Liver (tissue), 9 donors: Measurements from ENCODE around the gene RNU1-2. TPM values are rescaled to one million over a fixed set of nuclear protein-coding genes. Genes with fewer than 3 reads are reported as not detected.

Source experiments
- DNase-seq: peaks from one replicate; pipeline ENCODE4 v3.0.0-alpha.2; 2017; ENCODE audit warnings: low spot score
- H3K27ac ChIP-seq, 2 donors: one replicate each; pipeline ENCODE4 v1.7.0; 2013; ENCODE audit warnings: inconsistent platforms in 2 of 2, low read length in 2 of 2, control low read depth in 1 of 2, low read depth in 1 of 2, mild to moderate bottlenecking in 1 of 2
- H3K27me3 ChIP-seq, 4 donors: one replicate each; pipeline versions ENCODE4 v1.6.1 to v1.7.0; 2013; ENCODE audit warnings: low read length in 3 of 4, inconsistent platforms in 1 of 4, mild to moderate bottlenecking in 1 of 4, moderate library complexity in 1 of 4; ENCODE audit not compliant: control insufficient read depth in 4 of 4, insufficient read depth in 4 of 4
- H3K36me3 ChIP-seq, 4 donors: one replicate each; pipeline versions ENCODE4 v1.6.1 to v1.7.0; 2013; ENCODE audit warnings: low read length in 3 of 4, mild to moderate bottlenecking in 3 of 4, low read depth in 1 of 4, moderate library complexity in 1 of 4; ENCODE audit not compliant: control insufficient read depth in 4 of 4, insufficient read depth in 3 of 4
- H3K4me1 ChIP-seq, 4 donors: one replicate each; pipeline versions ENCODE4 v1.6.1 to v1.7.0; 2013; ENCODE audit warnings: low read length in 3 of 4, mild to moderate bottlenecking in 3 of 4, moderate library complexity in 1 of 4; ENCODE audit not compliant: control insufficient read depth in 4 of 4, insufficient read depth in 4 of 4
- H3K4me3 ChIP-seq, 3 donors: one replicate each; pipeline versions ENCODE4 v1.6.1 to v1.7.0; 2013; ENCODE audit warnings: low read length in 3 of 3, control low read depth in 1 of 3, low read depth in 1 of 3, mild to moderate bottlenecking in 1 of 3
- H3K9ac ChIP-seq, 2 donors: one replicate each; pipeline ENCODE4 v1.7.0; 2013; ENCODE audit warnings: low read length in 2 of 2, mild to moderate bottlenecking in 2 of 2, moderate library complexity in 2 of 2, control low read depth in 1 of 2, low read depth in 1 of 2
- H3K9me3 ChIP-seq, 4 donors: one replicate each; pipeline versions ENCODE4 v1.6.1 to v1.7.0; 2013; ENCODE audit warnings: low read length in 3 of 4; ENCODE audit not compliant: control insufficient read depth in 4 of 4
- ATF3 ChIP-seq: IDR thresholded peaks from 2 replicates; pipeline ENCODE4 v1.6.1; 2016; ENCODE audit warnings: antibody characterized with exemption
- CTCF ChIP-seq: fragments of 150-350 bp; IDR thresholded peaks from 2 replicates; pipeline ENCODE4 v1.5.1; 2017; ENCODE audit warnings: improper control_type of control experiment, low read depth, low read length; ENCODE audit not compliant: missing input control
- EGR1 ChIP-seq, 2 donors: IDR thresholded peaks; 2 replicates each; pipeline ENCODE4 v1.6.1; 2016 to 2018; ENCODE audit warnings: antibody characterized with exemption in 2 of 2, low read depth in 2 of 2
- GABPA ChIP-seq, 2 donors: IDR thresholded peaks in 1 of 2; conservative IDR thresholded peaks in 1 of 2; 2 replicates each; pipeline ENCODE4 v1.6.1; 2016; ENCODE audit warnings: antibody characterized with exemption in 2 of 2, mild to moderate bottlenecking in 1 of 2, moderate library complexity in 1 of 2
- HNF4A ChIP-seq, 2 donors: conservative IDR thresholded peaks; 2 replicates each; pipeline ENCODE4 v1.6.1; 2016; ENCODE audit warnings: antibody characterized with exemption in 2 of 2, mild to moderate bottlenecking in 2 of 2
- HNF4G ChIP-seq: IDR thresholded peaks from 2 replicates; pipeline ENCODE4 v1.6.1; 2016; ENCODE audit warnings: antibody characterized with exemption
- JUND ChIP-seq, 2 donors: IDR thresholded peaks; 2 replicates each; pipeline ENCODE4 v1.6.1; 2016; ENCODE audit warnings: antibody characterized with exemption in 2 of 2
- MAX ChIP-seq: IDR thresholded peaks from 2 replicates; pipeline ENCODE4 v1.6.1; 2016; ENCODE audit warnings: antibody characterized with exemption
- NR2F2 ChIP-seq: IDR thresholded peaks from 2 replicates; pipeline ENCODE4 v1.6.1; 2016; ENCODE audit warnings: antibody characterized with exemption
- RAD21 ChIP-seq, 2 donors: IDR thresholded peaks; 2 replicates each; pipeline ENCODE4 v1.6.1; 2016; ENCODE audit warnings: antibody characterized with exemption in 2 of 2, mild to moderate bottlenecking in 2 of 2
- REST ChIP-seq: IDR thresholded peaks from 2 replicates; pipeline ENCODE4 v1.6.1; 2016; ENCODE audit warnings: antibody characterized with exemption, mild to moderate bottlenecking
- RXRA ChIP-seq, 2 donors: IDR thresholded peaks; 2 replicates each; pipeline ENCODE4 v1.6.1; 2017 to 2018; ENCODE audit warnings: antibody characterized with exemption in 2 of 2, mild to moderate bottlenecking in 1 of 2
- TAF1 ChIP-seq: conservative IDR thresholded peaks from 2 replicates; pipeline ENCODE4 v1.6.1; 2016; ENCODE audit warnings: antibody characterized with exemption, mild to moderate bottlenecking
- ZBTB33 ChIP-seq: IDR thresholded peaks from 2 replicates; pipeline ENCODE4 v1.6.1; 2016; ENCODE audit warnings: antibody characterized with exemption
- WGBS: extraction: QIAGEN DNeasy Blood & Tissue Kit; methylation state at CpG from one replicate; pipeline ENCODE4 v1.1.7; 2013; 5-methylcytosine and 5-hydroxymethylcytosine counted together
- polyA plus RNA-seq, 2 donors: library from polyadenylated mRNA; stranded (reverse) in 1 of 2; unstranded in 1 of 2; fragments of 200-250 nt in 1 of 2; fragments of >200 nt in 1 of 2; fragmentation: Nextera tagmentation in 1 of 2; extraction: Ambion mirVana in 1 of 2; gene quantifications; one replicate each; pipeline versions ENCODE4 v1.2.1 to v1.2.3, GENCODE V29; 2013 to 2015
- total RNA-seq, 2 donors: library from RNA; depleted of rRNA; stranded (reverse); fragments of >200 nt; gene quantifications; one replicate each; pipeline ENCODE4 v1.2.3, GENCODE V29; 2014
- donor health status: healthy.
- donor health status: healthy.
- donor health status: healthy.
- donor health status: healthy.
- donor health status: healthy.

The RNU1-2 gene
- total and polyA plus RNA-seq, 4 donors = under 0.01 to 16.7 (median under 0.01) TPM; not detected in 1

GRCh38 chr1:16921391-16922185 is 25.8 kb downstream of the RNU1-2 start, which contains the start of gene CROCC:
CROCC (plus strand) TSS chr1:16921931; CDS start chr1:16922019, 88 bp downstream.
- Histone ChIP-seq H3K9ac (no peak within 1 kb of the TSS), H3K36me3 (no peaks in the 10 kb centered on the region), H3K27ac (no peak within 1 kb of the TSS), H3K27me3 (no peaks in the 10 kb centered on the region), H3K4me3 (no peak within 1 kb of the TSS), H3K4me1 (peaks cover 0 to 7% (median under 1%) of the 10 kb centered on the region in 4 donors), H3K9me3 (no peaks in the 10 kb centered on the region)
- 30% methylated on average over 17 of the region's 17 CpGs for WGBS
- DNase-seq = no peak
- no peak for TF ChIP-seq JUND (IDR thresholded peaks at IDR 0.05)
- TF ChIP-seq HNF4A (conservative IDR thresholded peaks at IDR 0.05) = no peak
- TF ChIP-seq EGR1 (IDR thresholded peaks at IDR 0.05; ENCODE audit: low read depth in 2 of 2) = no peak
- no peak for TF ChIP-seq MAX
- no peak for TF ChIP-seq REST
- no peak for TF ChIP-seq TAF1
- no peak for TF ChIP-seq CTCF
- TF ChIP-seq ATF3 = no peak
- no peak for TF ChIP-seq HNF4G
- no peak for TF ChIP-seq GABPA (IDR thresholded peaks at IDR 0.05 in 1 of 2, conservative IDR thresholded peaks at IDR 0.05 in 1 of 2)
- no peak for TF ChIP-seq RAD21 (IDR thresholded peaks at IDR 0.05)
- TF ChIP-seq ZBTB33 = no peak

GRCh38 chr1:16922466-16922865 is 26.7 kb downstream of the RNU1-2 start:
- Histone ChIP-seq H3K9me3 (no peaks in the 10 kb centered on the region), H3K4me3 (no peak overlapping the region), H3K27me3 (no peaks in the 10 kb centered on the region), H3K36me3 (no peaks in the 10 kb centered on the region), H3K4me1 (peaks cover 0 to 7% (median under 1%) of the 10 kb centered on the region in 4 donors), H3K27ac (no peak overlapping the region), H3K9ac (no peak overlapping the region)
- DNase-seq = no peak
- WGBS = 92% methylated on average over 10 of the region's 10 CpGs
- TF ChIP-seq REST = no peak
- TF ChIP-seq MAX = no peak
- TF ChIP-seq HNF4A (conservative IDR thresholded peaks at IDR 0.05) = no peak
- TF ChIP-seq JUND (IDR thresholded peaks at IDR 0.05) = no peak
- TF ChIP-seq RAD21 (IDR thresholded peaks at IDR 0.05) = no peak
- no peak for TF ChIP-seq GABPA (IDR thresholded peaks at IDR 0.05 in 1 of 2, conservative IDR thresholded peaks at IDR 0.05 in 1 of 2)
- TF ChIP-seq RXRA (IDR thresholded peaks at IDR 0.05) = no peak
- TF ChIP-seq NR2F2 = no peak
- TF ChIP-seq ATF3 = no peak
